ENCODE results near the gene ARID1A. TPM values are rescaled to one million over a fixed set of nuclear protein-coding genes. Genes with fewer than 3 reads are reported as not detected.

The ARID1A gene
- total and polyA plus RNA-seq, 2 of the 8 experiments (the other 6 are each of a cell fraction or from before 2014, with no cell fraction given): 52.1 to 103 TPM

GRCh38 chr1:26703478-26703877 is 7.7 kb downstream of the ARID1A start:
- H2BK120ac ChIP-seq (replicated peaks; ENCODE audit: low read depth, low read length): no peak overlapping the region
- no peak overlapping the region for H2AFZ ChIP-seq (ENCODE audit: low read length)
- no peak overlapping the region for H2BK12ac ChIP-seq (ENCODE audit: low read depth, low read length)
- no peak overlapping the region for H3K23ac ChIP-seq (ENCODE audit: insufficient read length)
- no peak overlapping the region for H4K5ac ChIP-seq (ENCODE audit: insufficient read length, low read depth, low read length)
- H3K27me3 ChIP-seq (replicated peaks in 1 of 4; ENCODE audit: control insufficient read depth in 3 of 4, extremely low read depth in 1 of 4, insufficient read depth in 3 of 4, low read length in 3 of 4): no peaks in the 10 kb centered on the region
- H3K56ac ChIP-seq (replicated peaks; ENCODE audit: insufficient read length, low read depth, low read length): no peak overlapping the region
- no peak overlapping the region for H2BK15ac ChIP-seq (ENCODE audit: low read length)
- ChIA-PET POLR2A (ENCODE audit: partially characterized antibody) (interaction anchor here (0.9 to 14.4 kb wide), 8 partner anchors 11 to 101 kb away, joined by 3 to 256 read pairs (median 4); partner anchors contain the start of gene PIGV), CTCF (ENCODE audit: partially characterized antibody) (interaction anchor here (0.9 to 2.2 kb wide), 6 partner anchors 14 to 152 kb away, joined by 3 to 10 read pairs (median 4); no protein-coding TSS in a partner anchor)
- FAIRE-seq (no peak), DNase-seq (ENCODE audit: low read depth in 1 of 2, low spot score in 2 of 2) (no peak)
- no peak overlapping the region for H3K27ac ChIP-seq (ENCODE audit: low read depth, low read length)
- peaks cover 0 to 11% (median 0%) of the 10 kb centered on the region in 4 experiments; a peak in 2 of 8 replicates for H3K36me3 ChIP-seq (ENCODE audit: control insufficient read depth in 2 of 4, insufficient read depth in 4 of 4, low read length in 3 of 4)
- no peak overlapping the region for H3K4me2 ChIP-seq (ENCODE audit: insufficient read depth in 1 of 2, low read depth in 2 of 2, low read length in 2 of 2)
- H3K4ac ChIP-seq (replicated peaks; ENCODE audit: insufficient read length, low read depth, low read length): no peak overlapping the region
- peaks cover 51 to 53% of the 10 kb centered on the region in 2 experiments for H4K20me1 ChIP-seq (replicated peaks in 1 of 2; ENCODE audit: control insufficient read depth in 1 of 2, insufficient read depth in 2 of 2, low read length in 2 of 2)
- no peak overlapping the region for H3K18ac ChIP-seq (ENCODE audit: extremely low read depth, low read length)
- peaks cover 4 to 23% (median 15%) of the 10 kb centered on the region in 4 experiments; a peak in 6 of 7 replicates for H3K4me1 ChIP-seq (replicated peaks in 1 of 4; ENCODE audit: control insufficient read depth in 3 of 4, insufficient read depth in 4 of 4, low read length in 3 of 4)
- H3K9ac ChIP-seq (replicated peaks in 1 of 4; ENCODE audit: extremely low read depth in 1 of 4, low read depth in 3 of 4, low read length in 3 of 4): no peak overlapping the region; a peak in 1 of 7 replicates
- H3K4me3 ChIP-seq (ENCODE audit: extremely low read depth in 1 of 4, insufficient read depth in 2 of 4, low read depth in 3 of 4, low read length in 4 of 4): no peak overlapping the region
- H4K8ac ChIP-seq (ENCODE audit: extremely low read depth, insufficient read depth, low read length): no peak overlapping the region
- peaks cover under 1% of the 10 kb centered on the region; the same call in 1 of the 2 replicates for H3K23me2 ChIP-seq (ENCODE audit: low read depth, low read length)
- no peak overlapping the region for H3K14ac ChIP-seq (ENCODE audit: insufficient read length)
- no peaks in the 10 kb centered on the region for H3K9me3 ChIP-seq (ENCODE audit: insufficient read depth in 2 of 2, low read depth in 1 of 2, low read length in 1 of 2)
- H2AK5ac ChIP-seq (ENCODE audit: low read depth, low read length): no peak overlapping the region
- H3K79me2 ChIP-seq (ENCODE audit: control insufficient read depth in 1 of 2, insufficient read depth in 2 of 2, low read length in 2 of 2): peaks cover 76 to 100% of the 10 kb centered on the region in 2 experiments
- peaks cover 3% of the 10 kb centered on the region for H3K79me1 ChIP-seq (ENCODE audit: low read depth, low read length)
- H4K91ac ChIP-seq (replicated peaks; ENCODE audit: insufficient read length, low read length): no peak overlapping the region
- no peak overlapping the region for H2BK20ac ChIP-seq (ENCODE audit: low read length)
- no peak overlapping the region for H2BK5ac ChIP-seq (ENCODE audit: low read depth, low read length)
- TF ChIP-seq RFX5 (IDR thresholded peaks at IDR 0.05; ENCODE audit: borderline replicate concordance, low read depth, low read length): no peak
- TF ChIP-seq ZNF274 (IDR thresholded peaks at IDR 0.05; ENCODE audit: borderline replicate concordance, extremely low read depth, low read length): no peak
- no peak for TF ChIP-seq SP2 (IDR thresholded peaks at IDR 0.05; ENCODE audit: low read length)
- no peak for TF ChIP-seq USF2 (IDR thresholded peaks at IDR 0.05; ENCODE audit: low read length)
- no peak for TF ChIP-seq KDM1A (IDR thresholded peaks at IDR 0.05; ENCODE audit: borderline replicate concordance, low read length)
- no peak for TF ChIP-seq PHF8 (conservative IDR thresholded peaks at IDR 0.05; ENCODE audit: low read depth, low read length)
- no peak for TF ChIP-seq CREB1 (IDR thresholded peaks at IDR 0.05)
- no peak for TF ChIP-seq CHD1 (IDR thresholded peaks at IDR 0.05; ENCODE audit: low read depth, low read length)
- TF ChIP-seq SRF (IDR thresholded peaks at IDR 0.05; ENCODE audit: low read depth, low read length): no peak
- TF ChIP-seq TBP (IDR thresholded peaks at IDR 0.05; ENCODE audit: low read depth, low read length): no peak
- no peak for TF ChIP-seq EGR1 (IDR thresholded peaks at IDR 0.05; ENCODE audit: borderline replicate concordance, low read depth, low read length)
- TF ChIP-seq RNF2 (IDR thresholded peaks at IDR 0.05; ENCODE audit: borderline replicate concordance, low read depth, low read length, missing control alignments, poor library complexity, severe bottlenecking): no peak
- no peak for TF ChIP-seq TCF12 (IDR thresholded peaks at IDR 0.05; ENCODE audit: low read depth, low read length)
- TF ChIP-seq TAF1 (IDR thresholded peaks at IDR 0.05; ENCODE audit: low read depth, low read length): no peak
- TF ChIP-seq ASH2L (IDR thresholded peaks at IDR 0.05; ENCODE audit: low read length): no peak

All from H1 (cell line).